ENCODE results near the gene DNLZ. TPM values are rescaled to one million over a fixed set of nuclear protein-coding genes. Genes with fewer than 3 reads are reported as not detected.

DNLZ gene
- polyA plus RNA-seq, 3 donors from 2014 or later, result 58.4 to 77.4 (median 61.8) TPM

- H3K9me3 Mint-ChIP-seq, result no peaks in the 10 kb centered on the region
- H3K36me3 Mint-ChIP-seq, result peaks cover 11 to 32% (median 13%) of the 10 kb centered on the region in 3 donors
Observed at GRCh38 chr9:136392538-136393449, 29.2 kb upstream of the DNLZ start.

GRCh38 chr9:136391737-136392537 is 28.4 kb upstream of the DNLZ start:
- no peak overlapping the region for H3K4me3 Mint-ChIP-seq
- peaks cover 0 to 5% (median 3%) of the 10 kb centered on the region in 3 donors for H3K27me3 Mint-ChIP-seq (ENCODE audit: low read depth in 3 of 3)
- H3K4me1 Mint-ChIP-seq, result no peaks in the 10 kb centered on the region
- H3K27ac Mint-ChIP-seq, result peak overlapping the region in 1 of 6 donors; percentile 16
- DNase-seq, result no peak
- peaks cover 11 to 37% (median 13%) of the 10 kb centered on the region in 3 donors for H3K36me3 Mint-ChIP-seq
- H3K9me3 Mint-ChIP-seq, result no peaks in the 10 kb centered on the region

More at GRCh38 chr9:136392538-136393449, 29.2 kb upstream of the DNLZ start:
- Mint-ChIP-seq H3K27ac (no peak overlapping the region), H3K4me3 (no peak overlapping the region), H3K4me1 (no peaks in the 10 kb centered on the region), H3K27me3 (ENCODE audit: low read depth in 3 of 3) (peaks cover 0 to 3% (median 3%) of the 10 kb centered on the region in 3 donors)
- DNase-seq, result no peak

GRCh38 chr9:136389396-136389795 is 25.9 kb upstream of the DNLZ start:
- Mint-ChIP-seq H3K4me3 (no peak overlapping the region), H3K9me3 (no peaks in the 10 kb centered on the region), H3K27ac (no peak overlapping the region), H3K4me1 (peaks cover 13 to 18% of the 10 kb centered on the region in 2 donors), H3K36me3 (peaks cover 18 to 50% (median 27%) of the 10 kb centered on the region in 3 donors), H3K27me3 (ENCODE audit: low read depth in 3 of 3) (peaks cover 0 to 5% (median 3%) of the 10 kb centered on the region in 3 donors)
- no peak for DNase-seq

GRCh38 chr9:136387217-136387616 is 23.7 kb upstream of the DNLZ start:
- Mint-ChIP-seq H3K27ac (no peak overlapping the region), H3K9me3 (no peaks in the 10 kb centered on the region), H3K36me3 (peaks cover 18 to 54% (median 27%) of the 10 kb centered on the region in 3 donors), H3K27me3 (ENCODE audit: low read depth in 3 of 3) (peaks cover 0 to 5% (median 3%) of the 10 kb centered on the region in 3 donors), H3K4me3 (no peak overlapping the region), H3K4me1 (peaks cover 13 to 18% of the 10 kb centered on the region in 2 donors)
- no peak for DNase-seq

GRCh38 chr9:136386018-136386417 is 22.5 kb upstream of the DNLZ start:
- peaks cover 11 to 48% (median 22%) of the 10 kb centered on the region in 3 donors for H3K36me3 Mint-ChIP-seq
- H3K27me3 Mint-ChIP-seq (ENCODE audit: low read depth in 3 of 3), result peaks cover 0 to 3% (median 3%) of the 10 kb centered on the region in 3 donors
- DNase-seq, result no peak
- peak overlapping the region in 2 of 6 donors; percentile 34 to 67 for H3K27ac Mint-ChIP-seq
- no peaks in the 10 kb centered on the region for H3K9me3 Mint-ChIP-seq
- H3K4me3 Mint-ChIP-seq, result peak overlapping the region in 1 of 5 donors; percentile 72
- H3K4me1 Mint-ChIP-seq, result peaks cover 13 to 18% of the 10 kb centered on the region in 2 donors

GRCh38 chr9:136385015-136385414 is 21.5 kb upstream of the DNLZ start:
- Mint-ChIP-seq H3K27ac (peak overlapping the region in 2 of 6 donors; percentile 36 to 51), H3K4me3 (no peak overlapping the region), H3K27me3 (ENCODE audit: low read depth in 3 of 3) (peaks cover 0 to 3% (median 3%) of the 10 kb centered on the region in 3 donors), H3K4me1 (peaks cover 13 to 18% of the 10 kb centered on the region in 2 donors), H3K9me3 (no peaks in the 10 kb centered on the region), H3K36me3 (peaks cover 11 to 46% (median 22%) of the 10 kb centered on the region in 3 donors)
- peak; percentile 35 to 54 (median 44) for DNase-seq

- H3K9me3 Mint-ChIP-seq, result no peaks in the 10 kb centered on the region
- H3K4me1 Mint-ChIP-seq, result peaks cover 13 to 18% of the 10 kb centered on the region in 2 donors
- DNase-seq, result no peak
- H3K27ac Mint-ChIP-seq, result no peak overlapping the region
- H3K36me3 Mint-ChIP-seq, result peaks cover 7 to 31% (median 14%) of the 10 kb centered on the region in 3 donors
- no peak overlapping the region for H3K4me3 Mint-ChIP-seq
- H3K27me3 Mint-ChIP-seq (ENCODE audit: low read depth in 3 of 3), result peaks cover 0 to 2% (median 1%) of the 10 kb centered on the region in 3 donors
Observed at GRCh38 chr9:136383436-136383835, 19.9 kb upstream of the DNLZ start.

GRCh38 chr9:136381966-136382513 is 18.5 kb upstream of the DNLZ start:
- Mint-ChIP-seq H3K27me3 (ENCODE audit: low read depth in 3 of 3) (peaks cover 0 to 1% (median 0%) of the 10 kb centered on the region in 3 donors), H3K4me1 (peaks cover 13 to 18% of the 10 kb centered on the region in 2 donors), H3K27ac (no peak overlapping the region), H3K9me3 (no peaks in the 10 kb centered on the region), H3K36me3 (peaks cover 7 to 23% (median 14%) of the 10 kb centered on the region in 3 donors), H3K4me3 (no peak overlapping the region)
- no peak for DNase-seq

- Mint-ChIP-seq H3K36me3 (peaks cover 7 to 19% (median 14%) of the 10 kb centered on the region in 3 donors), H3K9me3 (no peaks in the 10 kb centered on the region), H3K4me3 (no peak overlapping the region), H3K4me1 (peaks cover 13 to 18% of the 10 kb centered on the region in 2 donors), H3K27me3 (ENCODE audit: low read depth in 3 of 3) (peaks cover 0 to 3% (median 0%) of the 10 kb centered on the region in 3 donors), H3K27ac (no peak overlapping the region)
- no peak for DNase-seq
Observed at GRCh38 chr9:136381311-136381710, 17.8 kb upstream of the DNLZ start.

GRCh38 chr9:136380381-136380780 is 16.8 kb upstream of the DNLZ start:
- peaks cover 8 to 10% of the 10 kb centered on the region in 2 donors for H3K4me1 Mint-ChIP-seq
- no peak overlapping the region for H3K27ac Mint-ChIP-seq
- no peak overlapping the region for H3K4me3 Mint-ChIP-seq
- DNase-seq, result no peak
- H3K36me3 Mint-ChIP-seq, result peaks cover 7 to 12% (median 8%) of the 10 kb centered on the region in 3 donors
- H3K9me3 Mint-ChIP-seq, result no peaks in the 10 kb centered on the region
- peaks cover 0 to 5% (median 0%) of the 10 kb centered on the region in 3 donors for H3K27me3 Mint-ChIP-seq (ENCODE audit: low read depth in 3 of 3)

GRCh38 chr9:136379891-136380290 is 16.3 kb upstream of the DNLZ start:
- Mint-ChIP-seq H3K4me1 (peaks cover 4 to 6% of the 10 kb centered on the region in 2 donors), H3K4me3 (no peak overlapping the region), H3K27me3 (ENCODE audit: low read depth in 3 of 3) (peaks cover 0 to 5% (median 0%) of the 10 kb centered on the region in 3 donors), H3K27ac (no peak overlapping the region), H3K9me3 (no peaks in the 10 kb centered on the region), H3K36me3 (peaks cover 4 to 9% (median 5%) of the 10 kb centered on the region in 3 donors)
- DNase-seq, result no peak

GRCh38 chr9:136379401-136379800 is 15.9 kb upstream of the DNLZ start:
- Mint-ChIP-seq H3K27me3 (ENCODE audit: low read depth in 3 of 3) (peaks cover 0 to 5% (median 0%) of the 10 kb centered on the region in 3 donors), H3K36me3 (peaks cover 0 to 4% (median 0%) of the 10 kb centered on the region in 3 donors), H3K4me1 (peaks cover 0 to under 1% of the 10 kb centered on the region in 2 donors), H3K27ac (no peak overlapping the region), H3K9me3 (no peaks in the 10 kb centered on the region), H3K4me3 (no peak overlapping the region)
- no peak for DNase-seq

- Mint-ChIP-seq H3K4me1 (no peaks in the 10 kb centered on the region), H3K9me3 (no peaks in the 10 kb centered on the region), H3K36me3 (peaks cover 0 to 4% (median 0%) of the 10 kb centered on the region in 3 donors)
Observed at GRCh38 chr9:136379003-136379287, 15.4 kb upstream of the DNLZ start.

More at GRCh38 chr9:136379003-136379287, 15.4 kb upstream of the DNLZ start:
- no peak for DNase-seq
- peaks cover 0 to 5% (median 0%) of the 10 kb centered on the region in 3 donors for H3K27me3 Mint-ChIP-seq (ENCODE audit: low read depth in 3 of 3)
- no peak overlapping the region for H3K27ac Mint-ChIP-seq
- H3K4me3 Mint-ChIP-seq, result no peak overlapping the region
